ENCODE data around the gene EYA2. TPM values are rescaled to one million over a fixed set of nuclear protein-coding genes. Genes with fewer than 3 reads are reported as not detected.

The EYA2 gene
- total RNA-seq, 3 donors from 2014 or later (not counting 1 experiment from before 2014, with no cell fraction given) = 0.30 TPM; not detected in 2

GRCh38 chr20:47027456-47027855, 132.8 kb downstream of the EYA2 start:
- no peaks in the 10 kb centered on the region for H3K4me1 Mint-ChIP-seq
- H3K27me3 Mint-ChIP-seq (ENCODE audit: low read depth in 2 of 2) = peaks cover 10 to 22% of the 10 kb centered on the region in 2 donors

DNA sequence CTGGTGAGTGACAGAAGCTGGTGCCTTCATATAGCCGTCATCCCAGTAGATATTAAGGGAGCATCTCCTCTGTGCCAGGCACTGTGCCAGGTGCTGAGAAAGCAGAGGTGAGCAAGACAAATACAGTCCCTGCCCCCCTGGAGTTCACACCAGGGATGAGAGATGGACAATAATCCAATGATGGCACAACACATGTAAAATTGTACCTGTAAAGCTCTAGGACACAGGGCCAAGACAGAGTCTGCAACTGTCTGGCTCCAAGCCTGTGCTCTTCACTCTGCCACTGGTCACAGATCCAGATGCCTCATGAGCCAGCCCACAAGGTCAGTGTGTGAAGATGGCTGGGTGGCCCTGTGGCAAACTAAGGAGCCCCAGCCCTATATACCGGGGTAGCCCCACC, 133.8 kb downstream of the EYA2 start:
- no peak overlapping the region for H3K27ac Mint-ChIP-seq
- intact Hi-C loops (cut with micrococcal nuclease) = no loop called here
- no peak overlapping the region for H3K4me3 Mint-ChIP-seq
- no peak for ATAC-seq
- H3K27me3 ChIP-seq (ENCODE audit: control insufficient read depth, insufficient read depth, low read length) = no peaks in the 10 kb centered on the region
- H3K36me3 ChIP-seq (ENCODE audit: control insufficient read depth, insufficient read depth, low read length) = no peaks in the 10 kb centered on the region
- 85% methylated on average over 2 of the region's 2 CpGs for WGBS (ENCODE audit: insufficient coverage)
- H3K27ac ChIP-seq (ENCODE audit: low read length) = no peak overlapping the region
- no peaks in the 10 kb centered on the region for H3K4me1 ChIP-seq (ENCODE audit: control insufficient read depth, insufficient read depth, low read length)
- no peak overlapping the region for H3K4me3 ChIP-seq (ENCODE audit: low read length)
- H3K9me3 Mint-ChIP-seq = no peaks in the 10 kb centered on the region
- H3K9me3 ChIP-seq (ENCODE audit: control insufficient read depth, insufficient read depth, low read length) = no peaks in the 10 kb centered on the region
- TF ChIP-seq CTCF (IDR thresholded peaks at IDR 0.05) = no peak
- peaks cover 12 to 22% of the 10 kb centered on the region in 2 donors for H3K27me3 Mint-ChIP-seq (ENCODE audit: low read depth in 2 of 2)
- no peaks in the 10 kb centered on the region for H3K4me1 Mint-ChIP-seq
- no peaks in the 10 kb centered on the region for H3K36me3 Mint-ChIP-seq
- DNase-seq = no peak

More at GRCh38 chr20:47027456-47027855, 132.8 kb downstream of the EYA2 start:
- Histone ChIP-seq H3K4me3 (ENCODE audit: low read length) (no peak overlapping the region), H3K4me1 (ENCODE audit: control insufficient read depth, insufficient read depth, low read length) (no peaks in the 10 kb centered on the region), H3K27me3 (ENCODE audit: control insufficient read depth, insufficient read depth, low read length) (no peaks in the 10 kb centered on the region), H3K36me3 (ENCODE audit: control insufficient read depth, insufficient read depth, low read length) (no peaks in the 10 kb centered on the region), H3K9me3 (ENCODE audit: control insufficient read depth, insufficient read depth, low read length) (no peaks in the 10 kb centered on the region), H3K27ac (ENCODE audit: low read length) (no peak overlapping the region)
- no peak overlapping the region for H3K27ac Mint-ChIP-seq
- TF ChIP-seq CTCF (IDR thresholded peaks at IDR 0.05) = no peak
- DNase-seq (no peak), ATAC-seq (no peak)
- no peak overlapping the region for H3K4me3 Mint-ChIP-seq
- intact Hi-C loops (cut with micrococcal nuclease) = no loop called here
- H3K36me3 Mint-ChIP-seq = no peaks in the 10 kb centered on the region
- no peaks in the 10 kb centered on the region for H3K9me3 Mint-ChIP-seq
- 67% methylated on average over 1 of the region's 3 CpGs for WGBS (ENCODE audit: insufficient coverage)

DNA sequence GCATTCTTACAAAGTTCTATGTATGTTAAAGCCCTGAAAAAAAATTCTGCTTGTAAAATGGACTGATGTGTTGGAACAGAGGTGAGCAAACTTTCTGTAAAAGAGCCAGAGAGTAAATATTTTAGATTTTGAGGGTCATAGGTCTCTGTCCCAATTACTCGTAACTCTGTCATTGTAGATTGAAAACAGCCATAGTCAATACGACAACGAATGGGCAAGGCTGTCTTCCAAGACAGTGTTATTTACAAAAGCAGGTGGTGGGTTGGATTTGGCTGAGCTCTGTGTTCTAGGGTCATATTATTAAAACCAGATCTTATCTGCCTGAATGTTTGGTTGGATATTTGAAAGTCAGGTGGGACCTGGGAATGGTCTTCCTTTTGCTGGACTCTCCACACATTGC, 135.2 kb downstream of the EYA2 start:
- ATAC-seq (no peak), DNase-seq (no peak)
- no peaks in the 10 kb centered on the region for H3K27me3 ChIP-seq (ENCODE audit: control insufficient read depth, insufficient read depth, low read length)
- no peaks in the 10 kb centered on the region for H3K36me3 ChIP-seq (ENCODE audit: control insufficient read depth, insufficient read depth, low read length)
- no peak overlapping the region for H3K27ac ChIP-seq (ENCODE audit: low read length)
- no peaks in the 10 kb centered on the region for H3K9me3 Mint-ChIP-seq
- H3K27ac Mint-ChIP-seq = no peak overlapping the region
- TF ChIP-seq CTCF (IDR thresholded peaks at IDR 0.05) = no peak
- no peaks in the 10 kb centered on the region for H3K4me1 ChIP-seq (ENCODE audit: control insufficient read depth, insufficient read depth, low read length)
- no peaks in the 10 kb centered on the region for H3K36me3 Mint-ChIP-seq
- H3K4me1 Mint-ChIP-seq = no peaks in the 10 kb centered on the region
- intact Hi-C loops (cut with micrococcal nuclease) = no loop called here
- H3K27me3 Mint-ChIP-seq (ENCODE audit: low read depth in 2 of 2) = peaks cover 11% of the 10 kb centered on the region in 2 donors
- no peaks in the 10 kb centered on the region for H3K9me3 ChIP-seq (ENCODE audit: control insufficient read depth, insufficient read depth, low read length)
- no peak overlapping the region for H3K4me3 Mint-ChIP-seq
- H3K4me3 ChIP-seq (ENCODE audit: low read length) = no peak overlapping the region
- WGBS (ENCODE audit: insufficient coverage) = 82% methylated on average over 3 of the region's 3 CpGs

GRCh38 chr20:47030271-47030810, 135.7 kb downstream of the EYA2 start:
- intact Hi-C loops (cut with micrococcal nuclease) = no loop called here
- Mint-ChIP-seq H3K4me3 (no peak overlapping the region), H3K9me3 (no peaks in the 10 kb centered on the region), H3K27ac (no peak overlapping the region), H3K4me1 (no peaks in the 10 kb centered on the region), H3K36me3 (no peaks in the 10 kb centered on the region), H3K27me3 (ENCODE audit: low read depth in 2 of 2) (peaks cover 7 to 11% of the 10 kb centered on the region in 2 donors)
- H3K27me3 ChIP-seq (ENCODE audit: control insufficient read depth, insufficient read depth, low read length) = no peaks in the 10 kb centered on the region
- TF ChIP-seq CTCF (IDR thresholded peaks at IDR 0.05) = no peak
- DNase-seq (no peak), ATAC-seq (no peak)
- 87% methylated on average over 4 of the region's 4 CpGs for WGBS (ENCODE audit: insufficient coverage)
- H3K9me3 ChIP-seq (ENCODE audit: control insufficient read depth, insufficient read depth, low read length) = no peaks in the 10 kb centered on the region
- H3K36me3 ChIP-seq (ENCODE audit: control insufficient read depth, insufficient read depth, low read length) = no peaks in the 10 kb centered on the region
- no peak overlapping the region for H3K27ac ChIP-seq (ENCODE audit: low read length)
- H3K4me3 ChIP-seq (ENCODE audit: low read length) = no peak overlapping the region
- no peaks in the 10 kb centered on the region for H3K4me1 ChIP-seq (ENCODE audit: control insufficient read depth, insufficient read depth, low read length)

Data from natural killer cell (primary cell).